IMR-90 (cell line): ENCODE results near the gene SRSF5. TPM values are rescaled to one million over a fixed set of nuclear protein-coding genes. Genes with fewer than 3 reads are reported as not detected.

Source experiments
- ATAC-seq: fragments of 200-7000 bp; cut with Tn5 transposase; 2 replicates; pipeline ENCODE4 v1.9.1; 2020; ENCODE audit warnings: low read depth, mild to moderate bottlenecking, moderate library complexity
- BruUV-seq: library from RNA; stranded (reverse); fragments of 400-500 nt; replicated peaks from 2 replicates; lab custom pipeline; 2021; lab: Mats Ljungman, UMichigan
- CTCF ChIA-PET: fragments of 300-600 bp; formaldehyde crosslinking; extraction: SDS; loops from one replicate; lab custom pipeline; 2021; ENCODE audit warnings: antibody characterized with exemption; lab: Yijun Ruan, JAX
- POLR2A ChIA-PET: fragments of 300-600 bp; sonication (Branson Sonifier 250); formaldehyde crosslinking; loops from one replicate; lab custom pipeline; 2022; ENCODE audit warnings: antibody characterized with exemption; ENCODE audit not compliant: unreplicated experiment; lab: Charles Lee
- DNase-seq: peaks from one replicate; pipeline ENCODE4 v3.0.0; 2013
- H2AFZ ChIP-seq: replicated peaks from 2 replicates; pipeline ENCODE3; 2013; ENCODE audit warnings: low read length, mild to moderate bottlenecking; ENCODE audit not compliant: poor library complexity
- H2AK5ac ChIP-seq: 2 replicates; pipeline ENCODE4 v1.6.1; 2013; ENCODE audit warnings: low read depth, low read length, inconsistent platforms
- H2AK9ac ChIP-seq: replicated peaks from 2 replicates; pipeline ENCODE3; 2013; ENCODE audit warnings: mild to moderate bottlenecking, low read depth, low read length, moderate library complexity; ENCODE audit not compliant: poor library complexity
- H2BK120ac ChIP-seq: 2 replicates; pipeline ENCODE4 v1.6.1; 2013; ENCODE audit warnings: low read depth, low read length, inconsistent platforms
- H2BK15ac ChIP-seq: 3 replicates; pipeline ENCODE4 v1.6.1; 2013; ENCODE audit warnings: low read depth, low read length, inconsistent platforms
- H2BK20ac ChIP-seq: 2 replicates; pipeline ENCODE4 v1.6.1; 2013; ENCODE audit warnings: low read depth, mild to moderate bottlenecking, inconsistent platforms, low read length, moderate library complexity
- H2BK5ac ChIP-seq: 2 replicates; pipeline ENCODE4 v1.6.1; 2013; ENCODE audit warnings: mild to moderate bottlenecking, low read depth, low read length, inconsistent platforms; ENCODE audit not compliant: poor library complexity, severe bottlenecking
- H3K14ac ChIP-seq: replicated peaks from 2 replicates; pipeline ENCODE4 v1.6.1; 2013; ENCODE audit warnings: low read depth, low read length, inconsistent platforms
- H3K18ac ChIP-seq: 2 replicates; pipeline ENCODE4 v1.6.1; 2013; ENCODE audit warnings: low read depth, low read length, control low read depth
- H3K23ac ChIP-seq: 2 replicates; pipeline ENCODE4 v1.6.1; 2013; ENCODE audit warnings: low read depth, low read length, inconsistent platforms
- H3K27ac ChIP-seq: 2 replicates; pipeline ENCODE4 v1.5.1; 2013; ENCODE audit warnings: mild to moderate bottlenecking, control low read depth, low read length; ENCODE audit not compliant: insufficient read depth
- H3K27me3 ChIP-seq: 2 replicates; pipeline ENCODE4 v1.6.1; 2013; ENCODE audit warnings: low read length; ENCODE audit not compliant: control insufficient read depth, insufficient read depth
- H3K36me3 ChIP-seq: 2 replicates; pipeline ENCODE4 v1.6.1; 2013; ENCODE audit warnings: low read length, mixed read lengths; ENCODE audit not compliant: control insufficient read depth, insufficient read depth
- H3K4ac ChIP-seq: 2 replicates; pipeline ENCODE4 v1.6.1; 2013; ENCODE audit warnings: low read depth, low read length, inconsistent platforms
- H3K4me1 ChIP-seq: 2 replicates; pipeline ENCODE4 v1.6.1; 2013; ENCODE audit warnings: low read length, mixed read lengths; ENCODE audit not compliant: control insufficient read depth, insufficient read depth
- H3K4me2 ChIP-seq: 2 replicates; pipeline ENCODE4 v1.6.1; 2013; ENCODE audit warnings: low read depth, mild to moderate bottlenecking, control low read depth, low read length, moderate library complexity
- H3K4me3 ChIP-seq: 2 replicates; pipeline ENCODE4 v1.5.1; 2013; ENCODE audit warnings: low read depth, mild to moderate bottlenecking, control low read depth, low read length, moderate library complexity; ENCODE audit not compliant: insufficient read depth
- H3K56ac ChIP-seq: 2 replicates; pipeline ENCODE4 v1.6.1; 2013; ENCODE audit warnings: low read length, inconsistent platforms; ENCODE audit not compliant: insufficient read depth; ENCODE audit errors: extremely low read depth
- H3K79me1 ChIP-seq, 2 experiments: 2 replicates each; pipeline ENCODE4 v1.6.1; 2013; ENCODE audit warnings: low read length in 2 of 2, inconsistent platforms in 1 of 2, low read depth in 1 of 2
- H3K9ac ChIP-seq: 2 replicates; pipeline ENCODE4 v1.6.1; 2013; ENCODE audit warnings: low read depth, low read length, control low read depth
- H3K9me1 ChIP-seq: 2 replicates; pipeline ENCODE4 v1.6.1; 2013; ENCODE audit warnings: low read length, inconsistent platforms; ENCODE audit not compliant: insufficient read depth
- H3K9me3 ChIP-seq: 2 replicates; pipeline ENCODE4 v1.6.1; 2013; ENCODE audit warnings: low read length; ENCODE audit not compliant: control insufficient read depth, insufficient read depth
- H4K20me1 ChIP-seq: 2 replicates; pipeline ENCODE4 v1.6.1; 2013; ENCODE audit warnings: low read length, inconsistent platforms; ENCODE audit not compliant: insufficient read depth
- H4K5ac ChIP-seq: 2 replicates; pipeline ENCODE4 v1.6.1; 2013; ENCODE audit warnings: mild to moderate bottlenecking, low read depth, low read length, control low read depth
- H4K8ac ChIP-seq, 2 experiments: 2 replicates each; pipeline ENCODE4 v1.6.1; 2013; ENCODE audit warnings: low read depth in 2 of 2, low read length in 2 of 2, control low read depth in 1 of 2, inconsistent platforms in 1 of 2
- H4K91ac ChIP-seq: 2 replicates; pipeline ENCODE4 v1.6.1; 2013; ENCODE audit warnings: low read depth, low read length, inconsistent platforms; ENCODE audit not compliant: insufficient read depth
- CEBPB ChIP-seq: IDR thresholded peaks from 2 replicates; pipeline ENCODE4 v1.6.1; 2012; ENCODE audit warnings: low read depth, low read length, improper control_type of control experiment
- CTCF ChIP-seq: conservative IDR thresholded peaks from 2 replicates; pipeline ENCODE4 v1.5.1; 2012; ENCODE audit warnings: mild to moderate bottlenecking, low read depth, low read length, improper control_type of control experiment
- WGBS, 2 experiments: methylation state at CpG; one replicate each; pipeline versions ENCODE4 v1.1.5 to v1.1.7; 2013; ENCODE audit warnings: missing lambda C conversion rate in 2 of 2; ENCODE audit not compliant: insufficient read length in 1 of 2; ENCODE audit errors: extremely low coverage in 2 of 2; 5-methylcytosine and 5-hydroxymethylcytosine counted together
- dilution Hi-C: fragments of 300-500 bp; cut with HindIII; formaldehyde crosslinking; loops from one replicate; pipeline ENCODE4 v1.14.3; 2018; ENCODE audit warnings: low sequenced_read_pairs; ENCODE audit not compliant: unreplicated experiment
- in situ Hi-C: fragments of 300-500 bp; cut with MboI; formaldehyde crosslinking; loops from 3 replicates; pipeline ENCODE4 v1.14.3; 2019; ENCODE audit warnings: low sequenced_read_pairs, inconsistent platforms, mixed read lengths
- intact Hi-C: fragments of 100-400 bp; cut with micrococcal nuclease; formaldehyde crosslinking; loops from 2 replicates; pipeline ENCODE4 v1.10.0; 2022
- polyA plus RNA-seq, 3 experiments: library from polyadenylated mRNA; depleted of rRNA; stranded (reverse); fragments of >200 nt; gene quantifications; 2 replicates each; pipeline ENCODE4 v1.2.3, GENCODE V29; 2012; ENCODE audit warnings: low replicate concordance in 1 of 3
- total RNA-seq: library from RNA; depleted of rRNA; stranded (reverse); fragments of >200 nt; gene quantifications from 2 replicates; pipeline ENCODE4 v1.2.3, GENCODE V29; 2012

SRSF5 gene
- total and polyA plus RNA-seq, 2 of the 4 experiments (the other 2 are of a cell fraction), result 29.4 to 229 TPM

GRCh38 chr14:69756298-69756697 lies 10.6 kb upstream of the SRSF5 start:
- in situ Hi-C loops (no loop called here), intact Hi-C loops (no loop called here), dilution Hi-C loops (no loop called here)
- ATAC-seq (no peak), DNase-seq (no peak)
- no peak overlapping the region for H2BK5ac ChIP-seq
- BruUV-seq, result no TSS peak
- no peak overlapping the region for H2BK120ac ChIP-seq
- no peak overlapping the region for H4K5ac ChIP-seq
- no peaks in the 10 kb centered on the region for H3K9me1 ChIP-seq
- H3K36me3 ChIP-seq, result no peaks in the 10 kb centered on the region
- 81% methylated on average over 2 of the region's 3 CpGs; no CpG with 5 or more reads in 1 of the 2 experiments for WGBS, 2 experiments
- H2AK9ac ChIP-seq, result no peak overlapping the region
- no peak for TF ChIP-seq CTCF
- TF ChIP-seq CEBPB, result no peak
- H3K27ac ChIP-seq, result no peak overlapping the region
- no peak overlapping the region for H4K8ac ChIP-seq
- H2AK5ac ChIP-seq, result no peak overlapping the region
- H3K9ac ChIP-seq, result no peak overlapping the region
- H3K4me1 ChIP-seq, result peaks cover 1% of the 10 kb centered on the region; the same call in 1 of the 2 replicates
- ChIA-PET CTCF (no interaction called here), POLR2A (no interaction called here)
- no peak overlapping the region for H3K23ac ChIP-seq
- no peak overlapping the region for H2AFZ ChIP-seq
- no peak overlapping the region for H3K4me2 ChIP-seq
- H3K14ac ChIP-seq, result no peak overlapping the region
- no peak overlapping the region for H3K18ac ChIP-seq
- H2BK20ac ChIP-seq, result no peak overlapping the region
- no peak overlapping the region for H3K4ac ChIP-seq
- H4K20me1 ChIP-seq, result no peaks in the 10 kb centered on the region
- no peak overlapping the region for H3K4me3 ChIP-seq
- no peak overlapping the region for H3K56ac ChIP-seq
- no peak overlapping the region for H4K91ac ChIP-seq
- H3K9me3 ChIP-seq, result no peaks in the 10 kb centered on the region
- H3K79me1 ChIP-seq, result no peaks in the 10 kb centered on the region
- no peaks in the 10 kb centered on the region; the same call in 1 of the 2 replicates for H3K27me3 ChIP-seq
- no peak overlapping the region for H2BK15ac ChIP-seq
